Panc1 (cell line): ENCODE results near the gene CSTPP1. TPM values are rescaled to one million over a fixed set of nuclear protein-coding genes. Genes with fewer than 3 reads are reported as not detected.

ENCODE experiments used
- ATAC-seq: fragments of 200-7000 bp; cut with Tn5 transposase; 2 replicates; pipeline ENCODE4 v1.9.1; 2020; ENCODE audit warnings: mild to moderate bottlenecking, moderate library complexity
- BruUV-seq: library from RNA; stranded (reverse); fragments of 400-500 nt; replicated peaks from 2 replicates; lab custom pipeline; 2021; lab: Mats Ljungman, UMichigan
- CTCF ChIA-PET: fragments of 300-600 bp; sonication (Branson Sonifier 250); formaldehyde crosslinking; loops from one replicate; lab custom pipeline; 2022; ENCODE audit warnings: antibody characterized with exemption; lab: Charles Lee
- POLR2A ChIA-PET: fragments of 300-600 bp; sonication (Branson Sonifier 250); formaldehyde crosslinking; loops from one replicate; lab custom pipeline; 2022; ENCODE audit warnings: antibody characterized with exemption; lab: Charles Lee
- DNase-seq: peaks from one replicate; pipeline ENCODE4 v3.0.0-alpha.2; 2010; ENCODE audit warnings: low read depth, low spot score
- H3K27ac ChIP-seq: 2 replicates; pipeline ENCODE4 v1.5.1; 2011; ENCODE audit warnings: mild to moderate bottlenecking, low read length, inconsistent platforms
- H3K27me3 ChIP-seq: fragments of 200-500 bp; sonication (Bioruptor generic); 2 replicates; pipeline ENCODE4 v1.6.0; 2014; ENCODE audit warnings: low read length, inconsistent platforms; ENCODE audit not compliant: control insufficient read depth, insufficient read depth
- H3K36me3 ChIP-seq: fragments of 200-500 bp; sonication (Bioruptor generic); 2 replicates; pipeline ENCODE4 v1.5.1; 2014; ENCODE audit warnings: inconsistent platforms, mild to moderate bottlenecking, low read length, moderate library complexity; ENCODE audit not compliant: control insufficient read depth, insufficient read depth
- H3K4me1 ChIP-seq: 2 replicates; pipeline ENCODE4 v1.5.1; 2011; ENCODE audit warnings: inconsistent platforms, mild to moderate bottlenecking, low read length, moderate library complexity; ENCODE audit not compliant: control insufficient read depth, insufficient read depth
- H3K4me3 ChIP-seq, 2 experiments: 2 replicates each; pipeline ENCODE4 v1.5.1; 2011 to 2012; ENCODE audit warnings: low read depth in 2 of 2, low read length in 2 of 2, mild to moderate bottlenecking in 2 of 2, inconsistent platforms in 1 of 2, moderate library complexity in 1 of 2
- H3K9me3 ChIP-seq: fragments of 200-500 bp; sonication (Bioruptor generic); 2 replicates; pipeline ENCODE4 v1.5.1; 2014; ENCODE audit warnings: low read depth, mild to moderate bottlenecking, inconsistent platforms, low read length, moderate library complexity; ENCODE audit not compliant: control insufficient read depth, insufficient read depth
- CTCF ChIP-seq: fragments of 450-650 bp; IDR thresholded peaks from 2 replicates; pipeline ENCODE4 v1.5.1; 2017; ENCODE audit warnings: mild to moderate bottlenecking
- POLR2AphosphoS5 ChIP-seq: IDR thresholded peaks from 2 replicates; pipeline ENCODE4 v1.6.1; 2012; ENCODE audit warnings: mild to moderate bottlenecking, low read depth, low read length, moderate library complexity
- REST ChIP-seq, 2 experiments: IDR thresholded peaks; 2 replicates each; pipeline ENCODE4 v1.6.1; 2011 to 2012; ENCODE audit warnings: low read depth in 2 of 2, control low read depth in 1 of 2, low read length in 1 of 2, mild to moderate bottlenecking in 1 of 2, moderate library complexity in 1 of 2; ENCODE audit not compliant: insufficient read depth in 1 of 2
- SIN3A ChIP-seq: IDR thresholded peaks from 2 replicates; pipeline ENCODE4 v1.6.1; 2012; ENCODE audit warnings: low read depth, mild to moderate bottlenecking, low read length, moderate library complexity, borderline replicate concordance; ENCODE audit not compliant: insufficient read depth
- TCF7L2 ChIP-seq: IDR thresholded peaks from 2 replicates; pipeline ENCODE4 v1.6.1; 2011; ENCODE audit warnings: mild to moderate bottlenecking, low read depth, low read length, inconsistent platforms
- in situ Hi-C: cut with HindIII; loops from 2 replicates; pipeline ENCODE4 v1.10.0; 2016; ENCODE audit warnings: low sequenced_read_pairs, low pct_unique_long_range_greater_than_20kb
- intact Hi-C: fragments of 100-400 bp; cut with micrococcal nuclease; formaldehyde crosslinking; loops from one replicate; pipeline ENCODE4 v1.10.0; 2022; ENCODE audit not compliant: unreplicated experiment
- total RNA-seq: library from RNA; stranded (reverse); gene quantifications from one replicate; pipeline ENCODE4 v1.2.1, GENCODE V29; 2021; ENCODE audit not compliant: unreplicated experiment

The CSTPP1 gene
- total RNA-seq, 1 experiment from 2014 or later, result 29.0 TPM

GRCh38 chr11:47152953-47153950 is 216.7 kb downstream of the CSTPP1 start:
- ChIA-PET POLR2A (no interaction called here), CTCF (interaction anchor here (0.6 to 2.3 kb wide), 16 partner anchors 10 to 274 kb away, joined by 3 to 23 read pairs (median 4); partner anchors contain the start of gene LRP4)
- H3K4me3 ChIP-seq, result no peak overlapping the region
- H3K9me3 ChIP-seq, result no peaks in the 10 kb centered on the region
- no peak for TF ChIP-seq SIN3A
- TF ChIP-seq CTCF, result peak; percentile 97
- no peak for DNase-seq
- peak; percentile 88 for ATAC-seq
- H3K4me1 ChIP-seq, result peaks cover 4% of the 10 kb centered on the region; the same call in 1 of the 2 replicates
- intact Hi-C loops (loop anchor here (1.0 kb wide), 1 partner anchor 264 kb away; no protein-coding TSS in a partner anchor), in situ Hi-C loops (no loop called here)
- BruUV-seq, result no TSS peak
- H3K27ac ChIP-seq, result no peak overlapping the region
- no peaks in the 10 kb centered on the region for H3K36me3 ChIP-seq
- no peaks in the 10 kb centered on the region for H3K27me3 ChIP-seq

- in situ Hi-C loops, result no loop called here
- TF ChIP-seq REST (IDR thresholded peaks at IDR 0.05; ENCODE audit: insufficient read depth in 1 of 2, low read depth in 2 of 2, low read length in 1 of 2) (no peak), POLR2AphosphoS5 (no peak), CTCF (no peak), TCF7L2 (no peak), SIN3A (no peak)
- BruUV-seq, result no TSS peak
- Histone ChIP-seq H3K4me3 (no peak overlapping the region), H3K27ac (no peak overlapping the region), H3K36me3 (no peaks in the 10 kb centered on the region), H3K4me1 (peaks cover 4% of the 10 kb centered on the region; the same call in 1 of the 2 replicates), H3K27me3 (no peaks in the 10 kb centered on the region), H3K9me3 (no peaks in the 10 kb centered on the region)
- ATAC-seq, result no peak
- intact Hi-C loops, result no loop called here
- POLR2A ChIA-PET, result interaction anchor here (0.6 kb wide), 1 partner anchor 24 kb away, joined by 4 read pairs; no protein-coding TSS in a partner anchor
- CTCF ChIA-PET, result no interaction called here
- no peak for DNase-seq
Observed at GRCh38 chr11:47154616-47155570, 218.3 kb downstream of the CSTPP1 start.
